Urinary bladder (tissue), 4 donors: Measurements from ENCODE around the gene HCAR1. TPM values are rescaled to one million over a fixed set of nuclear protein-coding genes. Genes with fewer than 3 reads are reported as not detected.
"Not testable (repeated sequence)": the region's sequence is repeated elsewhere in the genome, so short reads cannot be mapped to it uniquely, and the experiment has no call there.

Source experiments
- DNase-seq: peaks from one replicate; pipeline ENCODE4 v3.0.0-alpha.2; 2015; ENCODE audit errors: extremely low spot score
- H3K27ac ChIP-seq: one replicate; pipeline ENCODE4 v1.5.1; 2013; ENCODE audit warnings: low read depth, mild to moderate bottlenecking, moderate library complexity
- H3K36me3 ChIP-seq: one replicate; pipeline ENCODE4 v1.6.1; 2013; ENCODE audit warnings: mild to moderate bottlenecking, moderate library complexity; ENCODE audit not compliant: insufficient read depth
- H3K4me1 ChIP-seq: one replicate; pipeline ENCODE4 v1.6.1; 2013; ENCODE audit warnings: mild to moderate bottlenecking, moderate library complexity; ENCODE audit not compliant: insufficient read depth
- H3K4me3 ChIP-seq: one replicate; pipeline ENCODE4 v1.5.1; 2013; ENCODE audit warnings: low read depth, low read length
- WGBS: extraction: QIAGEN DNeasy Blood & Tissue Kit; methylation state at CpG from one replicate; pipeline ENCODE4 v1.1.7; 2013; 5-methylcytosine and 5-hydroxymethylcytosine counted together
- polyA plus RNA-seq: library from polyadenylated mRNA; stranded (reverse); fragments of 200-250 nt; gene quantifications from one replicate; pipeline ENCODE4 v1.2.3, GENCODE V29; 2013
- total RNA-seq: library from RNA; depleted of rRNA; stranded (reverse); fragments of >200 nt; gene quantifications from one replicate; pipeline ENCODE4 v1.2.3, GENCODE V29; 2014
- donor health status: healthy with polysubstance abuse.
- donor health status: healthy.

Gene HCAR1
- total and polyA plus RNA-seq, 2 donors: 0.46 to 1.6 TPM

- Histone ChIP-seq H3K4me1 (no peaks in the 10 kb centered on the region), H3K4me3 (no peak overlapping the region), H3K36me3 (no peaks in the 10 kb centered on the region), H3K27ac (no peak overlapping the region)
- WGBS: 83% methylated on average over 3 of the region's 3 CpGs
- no peak for DNase-seq
These were observed 1.5 kb upstream of the HCAR1 start for GRCh38 chr12:122732170-122732569.

- no peak for DNase-seq
- H3K4me1 ChIP-seq: no peaks in the 10 kb centered on the region
- H3K36me3 ChIP-seq: no peaks in the 10 kb centered on the region
- 84% methylated on average over 27 of the region's 27 CpGs for WGBS
- H3K27ac ChIP-seq: no peak overlapping the region
- H3K4me3 ChIP-seq: no peak overlapping the region
These were observed 945 bp downstream of the HCAR1 start for GRCh38 chr12:122729583-122730214.

GRCh38 chr12:122726080-122726558 is 4.5 kb downstream of the HCAR1 start:
- H3K4me1 ChIP-seq: no peaks in the 10 kb centered on the region
- no peak overlapping the region for H3K4me3 ChIP-seq
- no peak overlapping the region for H3K27ac ChIP-seq
- no peaks in the 10 kb centered on the region for H3K36me3 ChIP-seq
- WGBS: 54% methylated on average over 5 of the region's 5 CpGs
- DNase-seq: peak; percentile 59

GRCh38 chr12:122725452-122726079 is 5.1 kb downstream of the HCAR1 start:
- Histone ChIP-seq H3K27ac (no peak overlapping the region), H3K4me1 (no peaks in the 10 kb centered on the region), H3K4me3 (no peak overlapping the region), H3K36me3 (no peaks in the 10 kb centered on the region)
- WGBS: 84% methylated on average over 6 of the region's 6 CpGs
- DNase-seq: no peak

- DNase-seq: no peak
- no peaks in the 10 kb centered on the region for H3K36me3 ChIP-seq
- H3K4me3 ChIP-seq: no peak overlapping the region
- H3K27ac ChIP-seq: no peak overlapping the region
- no peaks in the 10 kb centered on the region for H3K4me1 ChIP-seq
- WGBS: 91% methylated on average over 12 of the region's 12 CpGs
These were observed 5.9 kb downstream of the HCAR1 start for GRCh38 chr12:122724641-122725243.

GRCh38 chr12:122722387-122722786 is 8.3 kb downstream of the HCAR1 start:
- WGBS: 57% methylated on average over 1 of the region's 1 CpG
- H3K36me3 ChIP-seq: no peaks in the 10 kb centered on the region
- no peak overlapping the region for H3K27ac ChIP-seq
- no peaks in the 10 kb centered on the region for H3K4me1 ChIP-seq
- no peak overlapping the region for H3K4me3 ChIP-seq
- no peak for DNase-seq

- no peak for DNase-seq
- no peaks in the 10 kb centered on the region for H3K4me1 ChIP-seq
- WGBS: 71% methylated on average over 11 of the region's 11 CpGs
- H3K36me3 ChIP-seq: no peaks in the 10 kb centered on the region
- no peak overlapping the region for H3K4me3 ChIP-seq
- H3K27ac ChIP-seq: peak overlapping the region; percentile 57
These were observed 9.5 kb downstream of the HCAR1 start for GRCh38 chr12:122721057-122721545.

- not testable (repeated sequence) for H3K27ac ChIP-seq, DNase-seq
- 86% methylated on average over 10 of the region's 10 CpGs for WGBS
These were observed 14.0 kb downstream of the HCAR1 start, which contains the start of gene HCAR3 for GRCh38 chr12:122716658-122717057. Gene HCAR3 (minus strand): TSS chr12:122716811. CDS start chr12:122716737, 74 bp downstream.

GRCh38 chr12:122715211-122715610 is 15.4 kb downstream of the HCAR1 start:
- WGBS: 43% methylated on average over 6 of the region's 6 CpGs

More at GRCh38 chr12:122716658-122717057, 14.0 kb downstream of the HCAR1 start, which contains the start of gene HCAR3:
- H3K4me3 ChIP-seq, H3K36me3 ChIP-seq, H3K4me1 ChIP-seq: not testable (repeated sequence)

GRCh38 chr12:122713491-122714188 is 17.0 kb downstream of the HCAR1 start:
- not testable (repeated sequence) for H3K36me3 ChIP-seq, DNase-seq, H3K27ac ChIP-seq, H3K4me1 ChIP-seq, H3K4me3 ChIP-seq
- 67% methylated on average over 3 of the region's 10 CpGs for WGBS

More at GRCh38 chr12:122715211-122715610, 15.4 kb downstream of the HCAR1 start:
- DNase-seq, H3K4me1 ChIP-seq, H3K36me3 ChIP-seq, H3K4me3 ChIP-seq, H3K27ac ChIP-seq: not testable (repeated sequence)

GRCh38 chr12:122711266-122711665 is 19.4 kb downstream of the HCAR1 start:
- 81% methylated on average over 1 of the region's 1 CpG for WGBS
- not testable (repeated sequence) for H3K4me3 ChIP-seq, H3K27ac ChIP-seq, H3K4me1 ChIP-seq, H3K36me3 ChIP-seq, DNase-seq

- 50% methylated on average over 2 of the region's 2 CpGs for WGBS
- not testable (repeated sequence) for H3K4me3 ChIP-seq, DNase-seq, H3K4me1 ChIP-seq, H3K27ac ChIP-seq, H3K36me3 ChIP-seq
These were observed 20.3 kb downstream of the HCAR1 start for GRCh38 chr12:122710341-122710740.

- not testable (repeated sequence) for H3K4me3 ChIP-seq, H3K27ac ChIP-seq, H3K4me1 ChIP-seq, DNase-seq, H3K36me3 ChIP-seq
- WGBS: no CpG with 5 or more reads among the region's 3 CpGs
These were observed 21.4 kb downstream of the HCAR1 start for GRCh38 chr12:122709287-122709686.
